ENCODE measurements around the gene ROBO4.

ROBO4 gene

DNA sequence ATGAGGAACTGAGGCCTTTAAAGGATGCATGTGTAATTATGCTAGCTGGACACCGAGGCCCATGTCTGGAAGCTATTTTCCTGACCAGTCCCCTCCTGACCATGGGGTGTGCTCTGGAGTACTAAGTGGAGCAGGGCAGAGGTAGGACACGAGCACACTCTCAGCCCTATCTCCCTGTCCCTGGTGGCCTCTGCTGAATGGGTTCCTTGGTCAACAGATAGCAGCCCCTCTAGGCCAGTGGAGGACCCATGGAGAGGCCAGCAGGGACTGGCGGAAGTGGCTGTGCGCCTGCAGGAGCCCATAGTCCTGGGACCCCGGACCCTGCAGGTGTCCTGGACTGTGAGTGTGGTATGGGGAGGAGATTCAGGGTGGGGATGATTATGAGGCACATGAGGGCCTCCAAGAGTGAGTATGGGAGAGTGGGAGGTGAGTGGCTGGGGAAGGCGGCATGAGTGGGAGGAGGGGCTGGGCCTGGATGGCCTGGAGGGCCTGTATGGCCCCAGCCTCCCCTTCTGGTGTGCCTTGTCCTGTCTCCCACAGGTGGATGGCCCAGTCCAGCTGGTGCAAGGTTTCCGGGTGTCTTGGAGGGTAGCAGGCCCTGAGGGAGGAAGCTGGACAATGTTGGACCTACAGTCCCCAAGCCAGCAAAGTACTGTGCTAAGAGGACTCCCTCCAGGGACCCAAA, 23.0 kb downstream of the ROBO4 start:
- no peak for DNase-seq (ENCODE audit: low read depth in 2 of 3, low spot score in 2 of 3)

DNA sequence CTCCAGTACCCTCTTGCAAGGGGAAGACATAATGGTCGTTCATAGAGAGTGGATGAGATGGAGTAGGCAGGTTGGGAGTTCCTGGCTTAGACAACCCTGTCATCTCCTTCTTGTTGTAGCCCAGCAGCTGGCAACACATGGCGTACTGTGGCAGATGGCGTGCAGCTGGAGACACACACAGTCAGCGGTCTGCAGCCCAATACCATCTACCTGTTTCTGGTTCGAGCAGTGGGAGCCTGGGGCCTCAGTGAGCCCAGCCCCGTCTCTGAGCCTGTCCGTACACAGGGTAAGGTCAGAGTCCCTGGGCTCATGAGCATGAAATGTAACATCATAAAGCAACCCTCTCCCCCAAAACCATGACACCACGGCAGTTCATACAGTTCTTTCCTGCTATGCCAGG, 23.7 kb downstream of the ROBO4 start:
- DNase-seq (ENCODE audit: low read depth in 2 of 3, low spot score in 2 of 3): no peak

DNA sequence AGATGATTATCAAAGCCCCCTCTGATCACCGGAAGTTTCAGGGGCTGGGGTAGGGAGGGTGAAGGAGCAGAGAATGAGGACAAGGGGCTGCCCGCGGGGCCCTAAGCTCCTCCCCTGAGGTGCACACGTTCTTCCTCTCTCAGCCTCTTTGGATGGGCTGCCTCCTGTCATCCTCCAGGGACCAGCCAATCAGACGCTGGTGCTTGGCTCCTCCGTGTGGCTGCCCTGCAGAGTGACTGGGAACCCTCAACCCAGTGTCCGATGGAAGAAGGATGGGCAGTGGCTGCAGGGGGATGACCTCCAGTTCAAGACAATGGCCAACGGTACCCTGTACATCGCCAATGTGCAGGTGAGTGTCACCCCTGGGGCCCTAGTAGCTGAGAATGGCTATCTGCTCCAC, 24.9 kb downstream of the ROBO4 start:
- no peak for DNase-seq (ENCODE audit: low read depth in 2 of 3, low spot score in 2 of 3)

DNA sequence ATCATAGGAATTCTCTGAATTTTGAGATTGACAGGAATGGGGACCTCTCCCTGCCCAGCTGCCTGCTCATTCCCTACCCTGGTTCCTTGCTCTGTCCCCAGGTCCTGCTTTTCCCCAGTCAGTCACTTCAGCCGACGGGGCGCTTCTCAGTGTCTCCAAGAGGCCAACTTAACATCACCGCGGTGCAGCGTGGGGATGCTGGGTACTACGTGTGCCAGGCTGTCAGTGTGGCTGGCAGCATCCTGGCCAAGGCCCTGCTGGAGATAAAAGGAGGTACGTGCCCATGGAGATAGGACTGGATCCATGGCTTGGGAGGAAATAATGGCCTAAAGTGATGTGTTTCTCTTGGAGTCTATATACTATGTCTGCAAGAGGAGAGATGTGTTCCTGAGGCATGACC, 25.4 kb downstream of the ROBO4 start:
- DNase-seq (ENCODE audit: low read depth in 2 of 3, low spot score in 2 of 3): no peak

DNA sequence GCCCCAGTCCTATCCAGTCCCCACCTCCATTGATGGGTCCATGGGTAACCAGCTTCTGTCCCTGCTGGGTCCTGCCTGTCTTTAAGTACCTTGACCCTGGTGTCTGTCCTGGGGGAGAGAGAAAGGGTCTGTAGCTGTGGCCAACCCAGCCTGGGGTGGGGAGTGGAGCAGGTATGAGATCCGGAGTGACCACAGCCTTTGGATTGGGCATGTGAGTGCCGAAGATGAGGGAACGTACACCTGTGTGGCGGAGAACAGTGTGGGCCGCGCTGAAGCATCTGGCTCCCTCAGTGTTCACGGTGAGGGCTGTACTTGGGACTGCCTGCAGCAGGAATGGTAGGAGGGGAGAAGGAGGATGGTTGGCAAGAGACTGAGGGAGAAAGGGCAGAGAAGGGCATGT, 27.2 kb downstream of the ROBO4 start:
- no peak for DNase-seq (ENCODE audit: low read depth in 2 of 3, low spot score in 2 of 3)

DNA sequence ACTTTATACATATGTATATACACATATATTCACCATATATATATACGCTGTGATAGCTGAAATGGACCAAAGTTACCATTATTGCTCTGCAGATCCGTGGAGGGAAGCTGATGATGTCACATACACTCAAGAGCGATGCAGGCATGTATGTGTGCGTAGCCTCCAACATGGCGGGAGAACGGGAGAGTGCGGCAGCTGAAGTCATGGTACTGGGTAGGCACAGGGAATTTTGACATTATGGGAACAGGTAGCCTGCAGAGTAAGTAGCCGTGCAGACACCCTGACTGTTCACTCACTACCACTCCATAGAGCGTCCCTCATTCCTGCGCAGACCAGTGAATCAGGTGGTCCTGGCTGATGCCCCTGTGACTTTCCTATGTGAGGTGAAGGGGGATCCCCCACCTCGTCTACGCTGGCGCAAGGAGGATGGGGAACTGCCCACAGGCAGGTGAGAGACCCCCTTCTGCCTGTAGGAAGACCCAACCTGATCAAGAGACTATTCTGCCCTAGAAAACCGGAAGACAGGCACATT, 27.7 kb downstream of the ROBO4 start:
- no peak for DNase-seq (ENCODE audit: low read depth in 2 of 3, low spot score in 2 of 3)

DNA sequence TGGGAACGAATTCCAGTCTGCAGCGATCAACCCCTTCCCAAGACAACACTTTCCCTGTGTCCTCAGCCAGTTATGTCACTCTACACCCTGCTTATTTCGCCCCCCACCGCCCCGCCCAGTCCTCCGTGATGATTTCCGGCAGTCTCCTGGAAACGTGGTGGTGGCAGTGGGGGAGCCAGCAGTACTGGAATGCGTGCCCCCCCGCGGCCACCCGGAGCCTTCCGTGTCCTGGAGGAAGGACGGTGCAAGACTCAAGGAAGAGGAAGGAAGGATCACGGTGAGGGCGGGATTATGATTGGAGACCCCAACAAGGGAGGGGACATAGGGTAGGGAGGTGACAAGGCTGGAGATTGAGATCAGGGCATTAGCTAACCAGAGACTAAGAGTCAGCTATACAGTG, 28.3 kb downstream of the ROBO4 start:
- no peak for DNase-seq (ENCODE audit: low read depth in 2 of 3, low spot score in 2 of 3)

DNA sequence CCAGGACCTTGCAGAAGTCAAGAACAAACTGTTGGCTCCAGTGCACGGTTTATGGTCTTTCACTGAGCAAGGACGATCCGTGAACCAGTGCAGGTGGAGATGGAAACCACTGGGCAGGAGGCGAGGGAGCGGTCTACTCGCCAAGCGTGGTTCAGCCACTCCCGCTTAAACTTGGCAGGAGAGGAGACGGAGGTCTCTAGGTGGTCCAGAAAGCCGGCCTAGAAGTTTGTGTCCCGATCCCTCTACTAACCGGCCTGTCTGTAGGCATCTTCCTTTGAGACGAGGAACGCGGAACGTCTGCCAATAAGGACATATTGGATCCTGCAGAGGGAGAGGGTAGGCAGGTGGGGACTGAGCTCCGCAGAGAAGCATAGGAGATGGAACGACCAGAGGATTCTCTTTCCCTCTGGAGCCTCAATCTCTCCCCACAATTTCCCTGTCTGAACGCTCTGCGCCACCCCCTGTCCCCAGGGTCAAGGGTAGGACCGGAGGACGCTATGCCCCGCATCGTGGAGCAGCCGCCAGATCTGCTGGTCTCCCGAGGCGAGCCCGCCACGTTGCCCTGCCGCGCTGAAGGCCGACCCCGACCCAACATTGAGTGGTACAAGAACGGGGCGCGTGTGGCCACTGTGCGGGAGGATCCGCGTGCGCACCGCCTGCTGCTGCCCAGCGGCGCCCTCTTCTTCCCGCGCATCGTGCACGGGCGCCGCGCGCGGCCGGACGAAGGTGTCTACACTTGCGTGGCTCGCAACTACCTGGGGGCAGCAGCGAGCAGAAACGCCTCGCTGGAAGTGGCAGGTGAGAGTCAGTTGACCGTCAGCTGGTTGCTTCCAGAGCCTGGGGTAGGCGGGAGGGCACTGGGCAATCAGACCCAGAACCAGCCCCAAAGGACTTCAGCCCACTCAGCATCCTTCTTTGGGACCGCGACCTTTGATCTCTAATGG, 29.1 kb downstream of the ROBO4 start:
- DNase-seq (ENCODE audit: low read depth in 2 of 3, low spot score in 2 of 3): no peak

DNA sequence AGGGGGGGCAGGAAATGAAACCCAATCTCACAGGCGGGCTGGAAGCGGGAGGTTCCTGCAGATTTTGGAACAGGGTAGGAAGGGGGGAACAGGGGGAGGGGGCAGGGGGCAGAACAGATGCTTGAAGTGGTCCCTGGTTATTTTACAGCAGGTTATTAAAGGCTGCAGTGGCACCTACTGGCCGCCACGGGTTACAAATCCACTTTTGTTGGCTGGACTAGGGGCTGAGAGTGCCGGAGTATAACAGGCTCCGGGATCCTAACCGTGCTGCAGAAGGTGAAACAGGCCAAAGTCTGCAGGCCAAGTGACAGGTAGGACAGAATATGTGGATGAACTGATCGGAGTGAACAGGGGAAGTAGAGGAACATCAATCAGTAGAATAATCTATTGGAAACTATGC, 30.0 kb downstream of the ROBO4 start:
- no peak for DNase-seq (ENCODE audit: low read depth in 2 of 3, low spot score in 2 of 3)

DNA sequence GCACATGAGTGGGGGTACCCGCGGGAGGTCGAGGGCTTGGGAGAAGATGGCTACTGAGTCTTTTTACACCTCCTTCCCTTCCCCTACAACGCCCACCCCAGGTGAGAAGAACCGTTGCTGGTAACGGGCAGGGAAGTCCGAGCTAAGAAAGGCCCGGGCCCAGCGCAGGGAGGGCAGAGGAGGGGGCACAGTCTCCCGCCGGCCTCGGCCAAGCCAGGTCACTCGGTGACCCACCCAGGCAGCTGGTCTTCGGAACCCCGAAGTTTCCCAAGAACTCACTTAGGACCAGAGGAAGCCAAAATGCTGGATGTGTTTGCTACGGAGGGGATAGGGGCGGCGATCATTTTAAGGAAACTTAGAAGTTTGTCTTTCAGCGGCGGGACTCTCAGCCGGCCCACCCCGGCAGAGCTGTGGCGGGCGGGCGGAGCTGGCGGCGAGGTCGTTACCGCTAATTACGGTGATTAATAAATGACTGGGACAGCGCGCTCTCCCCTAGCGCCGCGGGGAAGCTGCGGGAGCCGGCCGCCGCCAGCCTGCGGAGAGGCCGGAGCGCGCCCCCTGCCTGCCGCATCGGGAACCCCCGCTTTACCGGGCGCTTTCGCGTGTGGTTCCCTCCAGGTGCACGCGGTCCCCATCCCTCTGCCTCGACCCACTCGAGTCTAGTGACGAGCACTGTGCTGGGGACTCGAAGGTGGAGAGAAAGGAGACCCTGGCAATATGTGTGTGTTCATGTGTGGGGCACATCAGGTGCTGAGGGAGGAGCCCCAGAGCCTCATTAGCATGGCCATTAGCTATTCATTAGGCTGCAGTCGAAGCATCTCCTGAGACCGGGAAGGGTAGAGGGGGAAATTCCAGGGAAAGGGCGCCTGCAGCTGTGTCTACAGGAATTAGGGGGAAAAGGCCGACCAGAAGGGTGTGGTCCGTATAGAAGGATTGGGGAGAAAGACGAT, 31.5 kb downstream of the ROBO4 start:
- DNase-seq (ENCODE audit: low read depth in 2 of 3, low spot score in 2 of 3): peak in 2 of 3 experiments; percentile 24 to 36

DNA sequence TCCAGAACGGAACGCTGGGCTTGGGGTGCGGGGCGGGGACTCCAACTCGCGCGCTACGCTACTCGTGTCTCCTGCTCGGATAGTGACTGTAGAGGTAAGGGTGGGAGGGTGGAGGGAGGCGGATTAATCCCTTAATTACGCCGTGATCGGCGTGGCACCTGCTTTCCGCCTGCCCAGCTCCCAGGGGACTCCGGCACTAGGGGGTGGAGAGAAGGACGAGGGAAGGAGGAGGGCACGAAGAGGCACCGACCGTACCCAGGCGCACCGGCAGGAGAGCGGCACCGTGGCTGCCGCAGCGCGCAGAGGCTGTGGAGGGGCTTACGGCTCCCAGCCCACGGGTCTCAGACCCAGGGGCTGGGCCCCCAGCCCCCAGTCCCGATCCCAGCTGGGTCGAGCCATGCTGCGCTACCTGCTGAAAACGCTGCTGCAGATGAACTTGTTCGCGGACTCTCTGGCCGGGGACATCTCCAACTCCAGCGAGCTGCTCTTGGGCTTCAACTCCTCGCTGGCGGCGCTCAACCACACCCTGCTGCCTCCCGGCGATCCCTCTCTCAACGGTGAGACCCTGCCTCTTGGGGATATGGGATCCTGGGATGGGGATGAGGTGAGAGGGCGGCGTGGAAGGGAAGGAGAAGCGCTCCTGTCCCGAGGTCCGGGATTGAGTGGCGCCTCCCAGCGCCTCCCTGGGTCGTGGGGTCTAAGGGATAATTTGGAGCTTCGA, 32.3 kb downstream of the ROBO4 start, which contains the start of gene ROBO3:
Gene ROBO3 (plus strand): TSS at position 252 of the 721 bp plus-strand sequence. CDS start 146 bp downstream, at position 398.
- DNase-seq (ENCODE audit: low read depth in 2 of 3, low spot score in 2 of 3): no peak

DNA sequence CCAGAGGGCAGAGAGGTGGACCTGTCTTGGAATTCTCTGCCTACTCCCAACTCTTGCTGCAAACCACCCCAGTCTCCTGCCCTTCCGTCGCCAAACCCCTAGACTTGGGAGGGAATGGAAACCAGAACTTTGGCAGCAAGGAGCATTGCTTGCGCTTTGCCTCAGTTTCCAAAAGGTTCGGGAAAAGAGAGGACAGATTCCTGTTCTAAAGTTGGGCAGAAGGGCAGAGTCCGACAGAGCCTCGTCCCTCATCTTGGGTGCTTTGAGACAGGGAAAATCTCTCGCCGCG, 32.8 kb downstream of the ROBO4 start:
- no peak for DNase-seq (ENCODE audit: low read depth in 2 of 3, low spot score in 2 of 3)

DNA sequence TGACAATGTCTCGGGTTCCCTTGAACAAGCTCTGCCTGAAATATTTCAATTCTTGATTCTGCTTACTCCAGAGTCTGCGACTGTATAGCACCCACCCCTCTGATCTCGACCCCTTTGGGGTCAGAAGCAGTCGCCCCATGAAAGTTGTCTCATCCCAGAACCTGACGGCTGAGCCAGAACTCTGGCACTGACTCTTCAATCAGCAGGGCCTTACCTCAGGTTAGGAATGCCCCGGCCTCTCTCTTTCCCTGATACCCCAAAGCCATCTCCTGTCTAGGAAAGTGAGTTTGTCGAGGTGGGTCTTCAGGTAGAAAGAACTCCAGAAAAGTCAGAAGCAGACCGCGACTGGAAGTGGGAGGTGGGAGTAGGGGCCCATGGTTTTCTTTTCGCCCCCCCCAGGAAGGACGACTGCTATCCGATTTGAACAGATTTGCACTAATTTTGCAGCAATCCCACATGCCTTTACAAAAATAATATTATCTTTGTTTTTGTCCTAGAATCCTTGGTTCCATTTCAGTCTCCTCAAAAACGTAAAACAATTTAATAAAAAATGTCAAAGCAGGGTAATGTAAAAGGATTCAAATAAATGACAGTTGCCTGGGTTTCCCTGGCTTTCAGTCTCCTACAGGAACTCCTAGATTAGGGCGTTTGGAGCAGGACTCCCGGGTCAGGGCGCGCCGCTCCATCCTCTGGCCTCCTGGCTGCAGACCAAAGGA, 33.3 kb downstream of the ROBO4 start:
- DNase-seq (ENCODE audit: low read depth in 2 of 3, low spot score in 2 of 3): no peak

DNA sequence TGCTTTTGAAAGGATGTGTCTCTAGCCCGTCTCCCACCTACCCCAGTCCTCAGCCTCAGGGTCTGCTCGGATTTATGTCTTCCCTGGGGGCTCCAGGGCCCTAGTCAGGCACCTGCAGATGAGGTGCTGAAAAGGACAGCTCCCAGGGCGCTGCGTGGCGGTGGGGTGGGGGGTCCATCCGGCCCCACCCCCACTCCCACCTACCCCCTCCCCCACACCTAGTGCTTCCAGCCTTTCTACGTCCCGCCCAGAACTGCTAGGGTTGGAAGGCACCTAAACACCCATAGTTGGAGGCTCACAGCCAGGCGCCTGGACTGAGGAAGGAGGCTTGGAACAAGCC, 33.9 kb downstream of the ROBO4 start:
- DNase-seq (ENCODE audit: low read depth in 2 of 3, low spot score in 2 of 3): no peak

DNA sequence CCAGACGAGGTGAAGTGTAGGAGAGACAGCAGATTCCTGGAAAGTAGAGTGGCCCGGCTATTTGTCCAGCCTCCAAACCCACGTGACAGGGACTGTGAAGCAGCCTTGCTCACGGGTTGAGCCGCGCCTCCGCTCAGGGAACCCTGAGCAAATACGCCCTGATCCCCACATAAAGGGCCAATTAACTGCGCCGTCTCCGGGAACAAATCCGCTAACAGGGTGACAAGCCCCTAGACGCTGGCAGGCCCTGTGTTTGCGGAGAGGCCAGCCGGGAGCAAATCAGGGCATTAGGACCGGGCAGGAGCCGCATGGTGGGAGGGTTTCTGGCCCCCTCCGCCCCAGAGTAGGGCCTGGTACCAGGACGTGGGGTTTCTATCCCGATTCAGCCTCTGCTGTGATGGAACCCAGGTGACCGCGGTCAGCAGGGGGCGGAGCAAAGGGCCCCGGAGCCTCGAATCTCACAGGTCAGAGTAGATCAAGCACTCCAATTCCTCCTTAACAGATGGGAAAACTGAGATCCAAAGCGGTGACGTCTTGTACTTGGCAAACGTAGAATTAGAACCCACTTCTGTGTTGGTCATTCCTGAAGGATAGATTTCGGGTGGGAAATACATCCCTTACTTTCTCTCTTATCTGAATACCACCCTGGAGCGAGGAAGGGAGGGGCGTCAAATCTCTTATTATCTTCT, 34.4 kb downstream of the ROBO4 start:
- DNase-seq (ENCODE audit: low read depth in 2 of 3, low spot score in 2 of 3): no peak

DNA sequence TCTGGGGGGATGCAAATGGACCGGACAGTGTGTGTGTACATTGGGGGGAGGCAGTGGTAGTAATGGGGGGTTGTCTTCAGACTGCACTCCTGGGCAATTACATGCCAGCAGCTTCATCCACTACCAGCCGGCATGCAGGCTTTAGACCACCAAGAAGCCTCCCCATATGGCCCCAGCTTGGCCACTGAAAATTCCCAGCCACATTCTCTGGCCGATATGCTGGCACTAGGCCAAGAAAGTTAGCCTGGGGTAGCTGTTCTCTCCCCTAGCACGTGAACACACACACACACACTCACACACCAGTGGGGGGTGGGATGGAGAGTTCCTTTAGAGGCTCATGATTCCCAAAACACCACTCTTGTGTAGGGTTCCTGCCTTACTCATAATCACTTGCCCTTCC, 36.0 kb downstream of the ROBO4 start:
- no peak for DNase-seq (ENCODE audit: low read depth in 2 of 3, low spot score in 2 of 3)

DNA sequence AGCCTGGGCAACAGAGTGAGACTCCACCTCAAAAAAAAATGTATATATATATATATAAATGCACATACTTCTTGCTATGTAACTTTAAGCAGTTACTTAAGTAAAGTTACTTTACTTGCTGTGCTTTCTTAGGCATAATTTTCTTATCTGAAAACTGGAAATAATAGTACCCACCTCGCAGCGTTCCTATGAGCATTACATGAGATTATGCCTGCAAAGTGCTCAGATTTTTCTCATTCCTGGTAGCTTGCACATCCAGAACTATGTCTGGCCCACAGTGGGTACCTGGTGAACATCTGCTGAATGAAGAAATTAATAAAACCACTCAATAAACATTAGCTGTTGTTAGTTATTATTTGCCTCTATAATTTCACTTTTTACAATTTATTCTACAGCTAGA, 38.5 kb downstream of the ROBO4 start:
- DNase-seq (ENCODE audit: low read depth in 2 of 3, low spot score in 2 of 3): no peak

DNA sequence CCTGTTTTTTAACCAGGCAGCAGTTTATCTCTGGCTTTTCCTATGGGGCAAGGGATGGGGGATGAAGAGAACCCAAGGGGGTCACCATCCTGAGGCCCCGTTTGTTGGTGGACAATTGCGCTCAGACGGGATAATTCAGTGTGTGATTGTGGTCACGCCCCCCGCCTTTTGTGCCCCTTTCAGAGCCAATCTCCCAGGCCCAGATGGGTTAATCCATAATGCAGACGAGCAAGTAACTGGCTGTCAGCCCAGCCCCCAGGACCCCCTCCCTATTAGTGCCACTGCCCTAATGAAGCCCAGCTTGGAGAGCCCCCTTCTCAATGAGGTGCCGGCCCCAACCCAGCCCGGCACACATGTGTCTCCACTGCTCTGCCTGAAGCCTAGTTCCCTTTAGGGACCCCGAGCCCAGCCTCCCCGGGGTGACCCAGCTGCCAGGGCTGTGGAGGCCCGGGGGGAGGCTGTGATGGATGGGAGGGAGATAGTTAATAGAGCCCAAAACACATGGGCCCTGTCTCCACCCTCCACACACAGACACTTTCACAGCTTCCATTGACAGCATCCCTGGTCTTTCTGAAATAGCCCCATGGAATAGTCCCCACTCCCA, 51.5 kb downstream of the ROBO4 start:
- no peak for DNase-seq (ENCODE audit: low read depth in 2 of 3, low spot score in 2 of 3)

DNA sequence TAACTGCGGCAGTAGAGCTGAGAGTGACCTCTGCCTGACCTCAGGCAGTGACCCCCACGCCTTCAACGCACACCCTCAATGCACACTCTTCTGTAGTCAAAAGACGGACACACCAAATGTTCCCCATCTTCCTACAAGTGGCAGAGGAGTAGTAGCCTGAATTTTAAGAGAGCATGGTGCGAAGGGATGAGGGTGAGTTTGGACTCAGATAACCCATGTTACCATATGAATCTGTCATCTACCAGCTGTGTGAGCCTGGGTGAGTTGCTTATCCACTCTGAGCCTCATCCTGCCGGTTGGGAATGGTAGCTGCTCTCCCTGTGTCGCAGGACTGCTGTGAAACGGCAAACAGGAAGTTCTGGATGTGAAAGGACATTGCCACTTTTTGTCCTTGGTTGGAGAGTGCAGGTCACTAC, 53.0 kb downstream of the ROBO4 start:
- no peak for DNase-seq (ENCODE audit: low read depth in 2 of 3, low spot score in 2 of 3)

Measured in activated CD8-positive, alpha-beta memory T cell treated with anti-CD3 and anti-CD28 coated beads for 48 hours (primary cell).